UCSD-AML1 (cell line): ENCODE results near the gene SLX4.
"Not testable (repeated sequence)": the region's sequence is repeated elsewhere in the genome, so short reads cannot be mapped to it uniquely, and the experiment has no call there.

Experiments
- DNase-seq: peaks from one replicate; lab custom pipeline; 2025; ENCODE audit not compliant: unreplicated experiment; lab: John Stamatoyannopoulos, UW

Gene SLX4

GRCh38 chr16:3642397-3643094 lies 31.1 kb upstream of the SLX4 start:
- DNase-seq: no peak

- no peak for DNase-seq
Measured at GRCh38 chr16:3641801-3642396, 30.5 kb upstream of the SLX4 start.

GRCh38 chr16:3640632-3641501 lies 29.5 kb upstream of the SLX4 start:
- DNase-seq: no peak

- DNase-seq: no peak
Measured at GRCh38 chr16:3640207-3640606, 28.8 kb upstream of the SLX4 start.

- no peak for DNase-seq
Measured at GRCh38 chr16:3638916-3639644, 27.7 kb upstream of the SLX4 start.

- DNase-seq: peak; percentile 57
Measured at GRCh38 chr16:3637371-3637923, 26.0 kb upstream of the SLX4 start.

GRCh38 chr16:3625911-3626732 lies 14.7 kb upstream of the SLX4 start:
- DNase-seq: no peak

GRCh38 chr16:3625331-3625730 lies 13.9 kb upstream of the SLX4 start:
- no peak for DNase-seq

- no peak for DNase-seq
Measured at GRCh38 chr16:3623642-3624041, 12.2 kb upstream of the SLX4 start.

- DNase-seq: no peak
Measured at GRCh38 chr16:3618769-3619141, 7.3 kb upstream of the SLX4 start.

- no peak for DNase-seq
Measured at GRCh38 chr16:3612510-3613466, 1.4 kb upstream of the SLX4 start.

- DNase-seq: no peak
Measured at GRCh38 chr16:3610698-3611145, 684 bp downstream of the SLX4 start.

- DNase-seq: peak; percentile 28
Measured at GRCh38 chr16:3609895-3610697, 1.3 kb downstream of the SLX4 start.

GRCh38 chr16:3608976-3609375 lies 2.4 kb downstream of the SLX4 start:
- not testable (repeated sequence) for DNase-seq

- DNase-seq: no peak
Measured at GRCh38 chr16:3608069-3608468, 3.3 kb downstream of the SLX4 start.

- DNase-seq: no peak
Measured at GRCh38 chr16:3607634-3608033, 3.8 kb downstream of the SLX4 start.

GRCh38 chr16:3607161-3607560 lies 4.2 kb downstream of the SLX4 start:
- no peak for DNase-seq

- no peak for DNase-seq
Measured at GRCh38 chr16:3606441-3606840, 5.0 kb downstream of the SLX4 start.
